SH-SY5Y (cell line): ENCODE results near the gene GUCY2D.

Experiments
- GATA2 ChIP-seq: IDR thresholded peaks from 2 replicates; pipeline ENCODE4 v1.6.1; 2011; ENCODE audit warnings: mild to moderate bottlenecking, low read depth, low read length
- GATA3 ChIP-seq: IDR thresholded peaks from 2 replicates; pipeline ENCODE4 v1.6.1; 2011; ENCODE audit warnings: low read depth, mild to moderate bottlenecking, low read length, moderate library complexity

The GUCY2D gene

DNA sequence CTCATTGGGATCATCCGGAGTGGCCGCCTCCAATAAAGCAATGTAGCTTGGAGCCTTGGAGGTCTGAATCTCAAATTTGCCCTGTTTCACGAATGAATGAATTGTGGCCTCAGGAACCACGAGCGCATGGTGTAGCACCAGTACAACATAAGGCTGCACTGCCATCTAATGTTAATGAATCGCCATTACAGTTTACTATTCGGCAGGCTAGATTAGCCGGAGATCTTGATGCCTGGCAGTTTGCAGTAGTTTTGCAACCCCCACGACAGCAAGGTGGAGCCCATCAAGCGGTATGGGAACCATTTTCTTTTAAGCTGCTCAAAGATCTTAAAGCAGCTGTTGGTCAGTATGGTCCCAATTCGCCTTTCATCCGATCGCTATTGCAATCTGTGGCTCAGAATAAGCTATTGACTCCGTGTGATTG is 55.3 kb downstream of the GUCY2D start:
- no peak for TF ChIP-seq GATA2
- no peak for TF ChIP-seq GATA3

DNA sequence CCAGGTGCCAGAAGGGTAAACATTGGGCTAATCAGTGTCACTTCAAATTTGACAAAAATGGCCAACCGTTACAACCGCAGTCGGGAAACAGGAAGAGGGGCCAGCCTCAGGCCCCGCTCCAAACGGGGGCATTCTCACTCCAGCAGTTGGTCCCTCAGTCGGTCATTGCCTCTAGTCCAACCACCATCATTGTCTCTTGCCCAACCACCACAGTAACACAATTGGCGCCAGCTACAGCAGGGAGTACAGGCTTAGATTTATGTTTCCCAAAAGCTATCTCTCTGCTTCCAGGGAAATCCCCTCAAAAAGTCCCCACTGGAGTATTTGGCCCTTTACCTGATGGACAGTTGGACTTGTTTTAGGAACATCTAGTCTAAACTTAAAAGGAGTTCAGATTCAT is 56.7 kb downstream of the GUCY2D start:
- TF ChIP-seq GATA2 (no peak), GATA3 (no peak)

DNA sequence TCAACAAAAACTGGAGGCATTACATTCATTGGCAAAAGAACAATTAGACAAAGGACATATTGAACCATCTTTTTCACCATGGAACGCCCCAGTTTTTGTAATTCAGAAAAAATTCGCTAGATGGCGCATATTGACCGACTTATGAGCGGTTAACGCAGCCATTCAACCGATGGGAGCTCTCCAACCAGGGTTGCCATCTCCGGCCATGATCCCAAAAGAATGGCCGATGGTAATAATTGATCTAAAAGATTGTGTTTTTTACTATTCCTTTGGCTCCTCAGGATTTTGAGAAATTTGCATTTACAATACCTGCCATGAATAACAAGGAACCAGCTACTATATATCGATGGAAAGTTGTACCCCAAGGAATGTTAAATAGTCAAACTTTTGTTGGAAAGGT is 57.9 kb downstream of the GUCY2D start:
- TF ChIP-seq GATA2 (no peak), GATA3 (no peak)

DNA sequence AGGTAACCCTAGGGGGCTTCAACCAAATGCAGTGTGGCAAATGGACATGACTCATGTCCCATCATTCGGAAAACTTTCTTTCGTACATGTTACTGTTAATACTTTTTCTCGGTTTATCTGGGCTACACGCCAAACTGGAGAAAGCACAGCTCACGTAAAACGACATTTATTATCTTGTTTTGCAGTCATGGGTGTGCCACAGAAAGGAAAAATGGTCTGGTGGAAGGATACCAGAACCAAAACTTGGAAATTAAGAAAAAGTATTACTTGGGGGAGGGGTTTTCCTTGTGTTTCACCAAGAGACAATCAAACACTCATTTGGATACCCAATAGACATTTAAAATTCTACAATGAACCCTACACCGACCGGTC is 60.0 kb downstream of the GUCY2D start:
- TF ChIP-seq GATA3 = no peak
- no peak for TF ChIP-seq GATA2

DNA sequence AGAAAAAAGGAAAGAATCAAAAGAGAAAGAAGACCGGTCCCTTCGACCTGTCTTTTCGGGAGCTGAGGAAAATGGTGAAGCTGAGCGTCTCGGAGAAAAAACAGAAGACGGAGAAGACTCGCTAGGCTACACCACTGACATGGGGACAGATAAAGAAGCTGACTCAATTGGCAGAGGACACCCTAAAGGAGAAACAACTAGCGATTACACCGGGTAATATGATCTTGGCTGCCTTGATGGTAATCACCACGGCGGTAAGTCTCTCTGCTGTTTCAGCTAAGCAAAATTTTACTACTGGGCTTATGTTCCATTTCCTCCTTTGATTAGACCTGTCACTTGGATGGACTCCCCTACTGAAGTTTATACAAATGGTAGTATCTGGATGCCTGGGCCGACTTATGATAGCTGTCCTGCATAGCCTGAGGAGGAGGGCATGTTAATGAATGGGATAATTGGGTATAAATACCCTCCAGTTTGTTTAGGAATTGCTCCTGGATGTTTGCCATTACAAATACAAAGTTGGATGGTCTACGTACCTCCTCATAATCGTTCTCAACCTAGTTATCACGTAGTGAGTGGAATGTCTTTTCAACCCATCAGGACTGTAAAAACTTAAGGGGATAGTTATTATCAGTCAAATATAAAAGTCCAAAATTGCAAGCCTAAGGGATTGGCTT is 60.5 kb downstream of the GUCY2D start:
- no peak for TF ChIP-seq GATA3
- TF ChIP-seq GATA2 = no peak

DNA sequence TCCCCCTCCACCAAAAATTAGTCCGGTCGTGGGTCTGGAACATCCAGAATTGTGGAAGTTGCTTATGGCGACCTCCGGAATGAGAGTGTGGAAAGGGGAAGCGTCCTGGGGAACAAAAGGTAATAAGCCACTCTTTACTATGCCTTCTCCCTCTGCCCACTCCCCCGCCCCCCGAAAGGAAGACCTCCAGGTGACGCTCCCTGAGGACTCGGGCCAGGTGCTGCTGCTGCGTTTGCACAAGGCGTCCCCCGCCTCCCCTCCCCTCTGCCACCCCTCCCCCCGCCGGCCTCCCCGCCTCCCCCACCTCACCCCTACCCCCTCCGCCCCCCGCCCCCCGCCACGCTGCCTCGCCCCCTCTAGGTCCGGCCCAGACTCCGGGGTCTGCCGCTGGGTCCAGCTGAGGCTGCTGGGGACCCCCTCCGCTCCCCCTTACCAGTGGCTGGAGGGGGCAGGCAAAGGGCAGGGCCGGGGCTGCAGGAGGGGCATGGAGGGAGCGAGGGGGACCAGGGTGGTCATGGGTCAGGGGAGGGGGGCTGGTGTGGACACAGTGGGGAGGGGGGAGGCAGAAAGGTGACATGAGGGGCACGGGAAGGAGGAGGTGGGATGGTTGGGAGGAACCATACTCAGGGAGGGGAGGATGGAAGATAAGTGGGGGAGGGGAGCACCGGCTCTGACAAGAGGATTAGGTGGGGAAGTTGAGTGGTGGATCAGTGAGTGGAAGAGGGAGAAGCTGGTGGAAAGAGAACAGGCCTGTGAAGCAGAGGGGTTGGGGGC is 61.5 kb downstream of the GUCY2D start:
- no peak for TF ChIP-seq GATA3
- no peak for TF ChIP-seq GATA2

DNA sequence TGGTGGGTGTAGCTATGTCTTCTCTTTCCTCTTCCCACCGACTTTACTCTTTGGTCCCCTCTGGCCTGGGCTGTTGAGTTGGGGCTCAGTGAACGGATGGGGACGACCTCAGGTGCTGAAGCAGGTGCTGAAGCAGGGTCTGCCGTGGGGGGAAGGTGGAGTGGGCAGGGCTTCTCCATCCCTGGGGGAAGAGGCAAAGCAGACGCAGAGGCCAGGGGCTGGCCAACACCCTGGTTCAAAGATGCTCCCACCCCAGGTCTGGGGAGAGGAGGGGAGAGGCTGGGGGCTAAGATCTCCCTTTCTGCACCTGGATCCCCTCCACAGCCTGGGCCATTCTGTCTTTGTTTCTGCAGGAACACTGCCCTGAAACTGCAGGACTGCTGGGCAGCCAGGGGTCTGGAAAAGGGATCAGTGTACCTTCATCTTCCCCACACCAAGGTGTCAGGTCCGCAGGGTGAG is 62.2 kb downstream of the GUCY2D start:
- no peak for TF ChIP-seq GATA2
- TF ChIP-seq GATA3 = no peak

DNA sequence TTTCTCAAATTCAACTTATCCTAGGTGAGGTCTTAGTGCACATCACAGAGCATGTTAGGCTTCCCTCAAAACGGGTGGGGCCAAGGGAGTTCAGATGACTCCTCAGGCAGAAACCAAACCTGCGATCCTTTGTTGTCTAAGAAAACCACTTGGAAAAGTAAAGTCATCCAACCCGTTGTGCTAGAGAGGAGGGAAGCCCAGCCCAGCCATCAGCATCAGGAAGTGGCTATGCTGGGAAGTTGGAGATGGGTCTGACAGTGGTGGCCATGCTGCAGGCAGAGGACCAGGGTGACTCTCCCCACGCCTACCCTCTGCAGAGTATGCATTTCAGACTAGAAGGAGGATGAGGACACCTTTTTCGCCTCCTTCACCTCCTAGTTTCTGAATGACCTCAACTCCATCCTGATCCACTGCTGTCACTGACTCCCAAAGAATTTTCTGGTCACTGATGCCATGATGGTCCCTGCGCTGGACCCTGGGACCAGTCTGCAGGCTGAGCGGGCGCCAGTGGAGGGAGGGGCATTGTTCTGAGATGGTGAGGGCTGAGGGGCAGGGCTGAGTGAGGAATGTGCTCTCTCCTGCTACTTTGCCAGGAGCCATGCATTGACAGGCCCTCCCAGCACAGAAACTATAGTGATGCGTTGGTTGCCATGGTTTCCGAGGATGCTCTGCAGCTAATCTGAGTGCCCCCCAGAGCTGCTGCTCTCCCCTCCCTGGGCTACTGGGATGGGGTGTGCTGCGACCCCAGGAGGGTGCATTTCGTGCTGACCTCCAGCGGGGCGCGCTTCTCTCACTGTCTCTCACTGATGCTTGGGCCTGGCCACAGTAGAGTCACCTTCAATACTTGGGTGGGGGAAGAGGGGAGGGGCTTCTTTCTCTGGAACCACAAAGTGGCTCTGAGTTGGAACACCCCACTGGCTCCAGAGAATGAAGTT is 64.7 kb downstream of the GUCY2D start:
- TF ChIP-seq GATA3 (no peak), GATA2 (no peak)

DNA sequence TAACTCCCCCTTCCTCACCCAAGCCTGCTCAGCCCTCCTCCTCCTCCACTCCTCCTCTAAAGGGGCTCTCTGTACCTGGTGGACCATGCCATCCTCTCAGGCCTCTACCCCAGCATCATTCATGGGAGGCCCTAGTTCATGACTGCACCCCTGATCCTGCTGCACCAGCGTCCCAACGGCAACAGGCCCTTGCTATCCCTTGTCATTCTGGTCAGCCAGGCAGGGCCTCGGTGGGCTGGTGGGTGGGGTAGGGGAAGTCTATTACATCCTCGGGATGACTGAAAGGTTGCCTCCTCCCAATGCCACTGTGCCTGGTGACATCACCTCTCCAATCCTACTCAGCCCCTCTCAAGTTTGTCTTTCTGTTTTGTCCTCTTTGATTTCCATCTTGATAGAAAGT is 65.4 kb downstream of the GUCY2D start:
- no peak for TF ChIP-seq GATA2
- TF ChIP-seq GATA3 = no peak

DNA sequence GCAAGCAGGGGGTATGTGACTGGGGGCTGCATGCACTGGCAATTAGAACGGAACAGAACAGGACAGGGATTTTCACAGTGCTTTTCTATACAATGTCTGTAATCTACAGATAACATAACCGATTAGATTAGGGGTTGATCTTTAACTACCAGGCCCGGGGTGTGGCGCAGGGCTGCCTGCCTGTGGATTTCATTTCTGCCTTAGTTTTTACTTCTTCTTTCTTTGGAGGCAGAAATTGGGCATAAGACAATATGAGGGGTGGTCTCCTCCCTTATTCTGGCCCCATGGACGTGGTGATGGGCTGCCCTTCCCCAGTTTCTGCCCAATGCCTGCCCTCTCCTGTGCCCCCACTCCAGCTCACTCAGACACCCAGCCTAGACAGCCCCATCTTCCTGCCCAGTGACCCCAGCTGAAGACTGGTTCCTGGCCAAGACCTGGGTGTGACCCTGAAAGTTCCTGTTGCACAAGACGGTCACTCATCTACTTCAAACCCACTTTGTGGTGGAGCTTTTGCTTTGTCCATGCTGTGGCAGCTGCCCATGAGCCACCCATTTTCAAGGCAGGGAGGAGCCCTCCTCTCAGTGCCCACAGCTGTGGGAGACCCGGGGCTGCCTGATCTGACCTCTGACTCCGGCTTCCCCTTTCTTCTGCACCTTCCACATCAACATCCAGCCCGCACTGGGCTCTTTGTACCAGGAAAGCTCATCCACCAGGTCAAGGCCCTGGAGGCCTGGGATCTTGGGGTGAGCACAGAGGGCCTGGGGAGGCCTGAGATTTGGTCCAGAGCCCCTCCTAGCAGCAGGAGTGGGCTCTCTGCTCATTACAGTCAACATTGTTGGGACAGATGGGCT is 66.5 kb downstream of the GUCY2D start:
- TF ChIP-seq GATA3 (no peak), GATA2 (no peak)

DNA sequence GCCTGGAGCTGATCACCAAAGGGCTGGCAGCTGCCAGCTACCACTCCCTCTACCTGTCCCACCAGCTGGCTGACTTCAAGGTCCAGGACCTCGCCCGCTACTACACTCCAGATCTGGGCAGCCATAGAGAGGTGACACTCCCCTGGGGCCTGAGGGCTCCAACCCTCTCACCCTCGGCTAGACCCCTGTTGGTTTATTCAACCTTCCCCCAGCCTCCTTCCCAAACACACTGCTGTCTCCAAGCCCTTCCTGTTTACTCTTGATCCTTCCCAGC is 67.1 kb downstream of the GUCY2D start:
- no peak for TF ChIP-seq GATA2
- TF ChIP-seq GATA3 = no peak
